ENCODE results near the gene JPH3.

Gene JPH3

DNA sequence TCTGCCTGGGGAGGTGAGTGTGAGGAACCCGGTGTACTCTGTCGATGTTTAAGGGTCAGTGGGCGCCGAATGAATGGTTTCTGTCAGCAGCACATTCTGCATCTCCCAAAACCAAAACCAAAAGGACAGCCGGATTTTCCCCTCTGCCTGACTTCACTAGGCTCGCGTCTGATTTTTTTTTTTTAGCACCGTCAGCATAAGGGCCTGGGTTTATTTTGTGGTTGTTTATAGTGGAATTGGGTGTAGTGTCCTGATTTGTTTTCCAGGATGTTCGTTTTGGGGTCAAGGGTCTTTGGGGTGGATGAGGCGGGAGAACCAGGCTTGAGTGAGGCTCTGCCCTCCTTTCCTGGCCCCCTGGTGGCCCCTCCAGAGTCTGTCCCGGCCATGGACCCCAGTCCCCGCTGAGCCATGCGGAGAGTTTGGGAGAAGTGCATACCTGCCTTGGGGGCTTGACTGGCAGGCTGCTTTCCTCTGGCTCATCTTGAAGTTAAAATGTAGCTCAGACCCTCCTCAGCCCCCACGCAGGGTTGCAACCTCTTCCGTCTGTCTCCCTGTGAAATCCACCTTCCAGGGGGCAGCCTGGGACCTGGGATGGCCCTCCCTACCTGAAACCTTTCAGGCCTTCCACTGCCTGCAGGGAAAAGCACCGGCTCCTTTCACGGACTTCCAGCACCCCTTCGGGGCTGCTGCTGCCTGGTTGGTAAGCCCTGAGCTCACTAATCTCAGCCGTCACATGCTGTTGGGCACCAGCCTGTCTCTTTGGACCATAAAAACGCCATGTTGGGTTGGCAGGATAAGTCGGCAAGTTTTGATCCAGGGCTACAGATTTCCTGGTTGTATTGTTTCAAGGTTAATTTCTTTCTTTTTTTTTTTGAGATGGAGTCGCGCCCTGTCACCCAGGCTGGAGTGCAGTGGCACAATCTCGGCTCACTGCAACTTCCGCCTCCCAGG, 60.2 kb downstream of the JPH3 start:
- H3K9me3 ChIP-seq (ENCODE audit: control insufficient read depth in 1 of 2, low read length in 2 of 2): no peaks in the 10 kb centered on the region
- no peaks in the 10 kb centered on the region for H3K36me3 ChIP-seq (ENCODE audit: control insufficient read depth in 1 of 2, insufficient read depth in 2 of 2, low read length in 2 of 2)
- H3K27ac ChIP-seq (ENCODE audit: low read depth, low read length): no peak overlapping the region
- no peak overlapping the region for H3K4me3 ChIP-seq (ENCODE audit: low read depth in 1 of 2, low read length in 2 of 2)
- H3K4me1 ChIP-seq (ENCODE audit: control insufficient read depth in 1 of 2, insufficient read depth in 2 of 2, low read length in 2 of 2): peaks cover 0 to 5% of the 10 kb centered on the region in 2 donors
- no peak overlapping the region for H3K9ac ChIP-seq (ENCODE audit: low read depth in 1 of 2, low read length in 2 of 2)
- H3K27me3 ChIP-seq (ENCODE audit: control insufficient read depth in 1 of 2, insufficient read depth in 2 of 2, low read length in 2 of 2): peaks cover 0 to 2% of the 10 kb centered on the region in 2 donors

DNA sequence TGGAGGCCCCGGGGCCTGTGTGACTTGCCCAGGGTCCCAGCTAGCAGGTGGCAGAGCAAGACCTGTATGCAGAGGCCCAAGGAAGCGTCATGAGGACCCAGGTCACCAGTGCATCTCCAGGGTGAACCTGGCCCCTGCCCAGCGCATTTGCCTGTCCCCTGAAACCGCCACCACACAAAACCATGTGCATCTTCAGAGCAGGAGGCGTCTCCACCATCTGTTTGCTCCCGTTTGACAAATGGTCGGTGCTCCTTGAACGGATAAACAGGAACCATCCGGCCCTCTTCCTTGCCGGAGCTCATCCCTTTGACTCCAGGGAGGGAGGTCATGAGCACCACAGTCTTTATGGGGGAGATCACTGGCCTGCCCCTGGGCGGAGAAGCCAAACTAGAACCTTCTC, 62.5 kb downstream of the JPH3 start:
- Histone ChIP-seq H3K4me3 (ENCODE audit: low read depth in 1 of 2, low read length in 2 of 2) (no peak overlapping the region), H3K27ac (ENCODE audit: low read depth, low read length) (no peak overlapping the region), H3K27me3 (ENCODE audit: control insufficient read depth in 1 of 2, insufficient read depth in 2 of 2, low read length in 2 of 2) (peaks cover 0 to 2% of the 10 kb centered on the region in 2 donors), H3K9ac (ENCODE audit: low read depth in 1 of 2, low read length in 2 of 2) (no peak overlapping the region), H3K36me3 (ENCODE audit: control insufficient read depth in 1 of 2, insufficient read depth in 2 of 2, low read length in 2 of 2) (no peaks in the 10 kb centered on the region), H3K4me1 (ENCODE audit: control insufficient read depth in 1 of 2, insufficient read depth in 2 of 2, low read length in 2 of 2) (peaks cover 0 to 5% of the 10 kb centered on the region in 2 donors), H3K9me3 (ENCODE audit: control insufficient read depth in 1 of 2, low read length in 2 of 2) (no peaks in the 10 kb centered on the region)

DNA sequence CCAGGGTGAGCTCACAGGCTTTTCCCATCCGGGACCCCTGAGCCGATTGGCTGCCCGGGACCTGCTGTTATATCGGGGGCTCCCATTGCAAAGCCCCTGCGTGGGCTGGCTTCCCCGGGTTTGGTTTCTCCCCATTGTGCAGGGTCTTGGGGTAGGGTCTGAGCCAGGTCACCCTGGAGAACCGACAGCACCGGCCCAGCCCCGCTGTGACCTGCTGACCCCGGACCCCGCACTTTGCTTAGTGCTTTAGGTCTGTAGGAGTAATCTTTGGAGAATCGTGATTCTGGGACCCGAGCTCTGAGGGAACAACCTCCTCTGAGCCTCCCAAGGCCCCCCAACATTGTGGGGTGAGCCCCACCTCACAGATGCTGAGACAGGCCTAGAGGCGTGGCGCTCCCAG, 62.9 kb downstream of the JPH3 start:
- no peak overlapping the region for H3K9ac ChIP-seq (ENCODE audit: low read depth in 1 of 2, low read length in 2 of 2)
- no peak overlapping the region for H3K4me3 ChIP-seq (ENCODE audit: low read depth in 1 of 2, low read length in 2 of 2)
- H3K27me3 ChIP-seq (ENCODE audit: control insufficient read depth in 1 of 2, insufficient read depth in 2 of 2, low read length in 2 of 2): no peaks in the 10 kb centered on the region
- H3K36me3 ChIP-seq (ENCODE audit: control insufficient read depth in 1 of 2, insufficient read depth in 2 of 2, low read length in 2 of 2): no peaks in the 10 kb centered on the region
- H3K4me1 ChIP-seq (ENCODE audit: control insufficient read depth in 1 of 2, insufficient read depth in 2 of 2, low read length in 2 of 2): peaks cover 0 to 5% of the 10 kb centered on the region in 2 donors
- no peaks in the 10 kb centered on the region for H3K9me3 ChIP-seq (ENCODE audit: control insufficient read depth in 1 of 2, low read length in 2 of 2)
- no peak overlapping the region for H3K27ac ChIP-seq (ENCODE audit: low read depth, low read length)

DNA sequence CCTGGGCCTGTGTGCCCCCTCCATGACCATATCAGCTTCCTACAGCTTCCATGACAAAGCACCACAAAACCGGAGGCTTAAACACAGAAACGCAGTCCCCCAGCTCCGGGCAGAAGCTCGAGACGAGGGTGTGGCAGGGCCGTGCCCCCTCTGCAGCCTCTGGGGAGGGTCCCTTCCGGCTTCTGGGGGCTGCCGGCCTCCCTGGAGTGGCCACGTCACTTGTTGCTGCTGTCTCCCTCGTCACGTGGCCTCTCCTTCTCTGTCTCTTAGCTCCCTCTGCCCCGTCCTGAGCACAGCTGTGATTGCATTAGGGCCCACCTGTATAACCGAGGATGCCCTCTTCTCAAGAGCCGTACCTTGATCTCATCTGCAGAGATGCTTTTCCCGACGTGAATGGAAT, 64.6 kb downstream of the JPH3 start:
- no peaks in the 10 kb centered on the region for H3K36me3 ChIP-seq (ENCODE audit: control insufficient read depth in 1 of 2, insufficient read depth in 2 of 2, low read length in 2 of 2)
- no peaks in the 10 kb centered on the region for H3K27me3 ChIP-seq (ENCODE audit: control insufficient read depth in 1 of 2, insufficient read depth in 2 of 2, low read length in 2 of 2)
- no peak overlapping the region for H3K27ac ChIP-seq (ENCODE audit: low read depth, low read length)
- H3K4me1 ChIP-seq (ENCODE audit: control insufficient read depth in 1 of 2, insufficient read depth in 2 of 2, low read length in 2 of 2): peaks cover 0 to 5% of the 10 kb centered on the region in 2 donors
- no peak overlapping the region for H3K9ac ChIP-seq (ENCODE audit: low read depth in 1 of 2, low read length in 2 of 2)
- H3K4me3 ChIP-seq (ENCODE audit: low read depth in 1 of 2, low read length in 2 of 2): no peak overlapping the region
- no peaks in the 10 kb centered on the region for H3K9me3 ChIP-seq (ENCODE audit: control insufficient read depth in 1 of 2, low read length in 2 of 2)

DNA sequence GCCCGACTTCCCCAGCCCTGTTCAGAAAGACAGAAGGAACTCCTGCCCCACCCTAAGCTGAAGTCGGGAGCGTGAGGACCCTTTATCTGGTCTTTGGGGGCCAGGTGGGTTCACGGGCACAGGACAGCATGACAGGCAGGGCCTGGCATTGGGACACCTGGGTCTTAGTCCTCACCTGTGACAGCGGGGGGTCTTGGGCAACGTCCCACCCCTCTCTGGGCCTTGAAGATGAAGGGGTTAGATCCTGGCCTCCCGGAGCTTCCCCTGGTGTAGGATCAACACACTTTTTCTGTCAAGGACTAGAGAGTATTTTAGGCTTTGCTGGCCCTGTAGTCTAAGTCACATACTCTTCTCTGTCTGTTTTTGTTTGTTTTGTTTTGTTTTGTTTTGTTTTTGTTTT, 65.1 kb downstream of the JPH3 start:
- Histone ChIP-seq H3K27ac (ENCODE audit: low read depth, low read length) (no peak overlapping the region), H3K4me1 (ENCODE audit: control insufficient read depth in 1 of 2, insufficient read depth in 2 of 2, low read length in 2 of 2) (peaks cover 0 to 4% of the 10 kb centered on the region in 2 donors), H3K9ac (ENCODE audit: low read depth in 1 of 2, low read length in 2 of 2) (no peak overlapping the region), H3K36me3 (ENCODE audit: control insufficient read depth in 1 of 2, insufficient read depth in 2 of 2, low read length in 2 of 2) (no peaks in the 10 kb centered on the region), H3K4me3 (ENCODE audit: low read depth in 1 of 2, low read length in 2 of 2) (no peak overlapping the region), H3K27me3 (ENCODE audit: control insufficient read depth in 1 of 2, insufficient read depth in 2 of 2, low read length in 2 of 2) (no peaks in the 10 kb centered on the region), H3K9me3 (ENCODE audit: control insufficient read depth in 1 of 2, low read length in 2 of 2) (no peaks in the 10 kb centered on the region)

DNA sequence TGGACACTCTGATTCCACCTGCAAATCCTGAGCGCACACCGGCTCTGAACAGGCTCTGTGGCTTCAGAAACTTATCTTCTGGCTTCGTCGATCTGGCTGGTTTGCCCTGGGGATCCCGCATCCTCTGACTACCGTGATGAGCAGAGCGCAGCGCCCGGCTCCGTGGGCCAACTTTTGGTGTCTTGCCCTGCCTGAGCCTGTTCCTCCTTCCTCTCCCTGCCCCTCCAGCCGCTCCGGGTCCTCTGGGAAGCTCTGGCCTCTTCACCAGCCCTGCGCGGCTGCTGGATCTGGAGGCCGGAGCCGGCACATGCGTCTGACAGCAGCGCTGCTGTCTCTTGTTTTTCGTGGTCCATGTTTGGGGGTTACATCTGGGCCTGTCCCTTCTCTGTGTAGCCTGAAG, 65.6 kb downstream of the JPH3 start:
- Histone ChIP-seq H3K36me3 (ENCODE audit: control insufficient read depth in 1 of 2, insufficient read depth in 2 of 2, low read length in 2 of 2) (no peaks in the 10 kb centered on the region), H3K27ac (ENCODE audit: low read depth, low read length) (no peak overlapping the region), H3K4me3 (ENCODE audit: low read depth in 1 of 2, low read length in 2 of 2) (no peak overlapping the region), H3K9ac (ENCODE audit: low read depth in 1 of 2, low read length in 2 of 2) (no peak overlapping the region), H3K27me3 (ENCODE audit: control insufficient read depth in 1 of 2, insufficient read depth in 2 of 2, low read length in 2 of 2) (no peaks in the 10 kb centered on the region), H3K4me1 (ENCODE audit: control insufficient read depth in 1 of 2, insufficient read depth in 2 of 2, low read length in 2 of 2) (no peaks in the 10 kb centered on the region), H3K9me3 (ENCODE audit: control insufficient read depth in 1 of 2, low read length in 2 of 2) (no peaks in the 10 kb centered on the region)

DNA sequence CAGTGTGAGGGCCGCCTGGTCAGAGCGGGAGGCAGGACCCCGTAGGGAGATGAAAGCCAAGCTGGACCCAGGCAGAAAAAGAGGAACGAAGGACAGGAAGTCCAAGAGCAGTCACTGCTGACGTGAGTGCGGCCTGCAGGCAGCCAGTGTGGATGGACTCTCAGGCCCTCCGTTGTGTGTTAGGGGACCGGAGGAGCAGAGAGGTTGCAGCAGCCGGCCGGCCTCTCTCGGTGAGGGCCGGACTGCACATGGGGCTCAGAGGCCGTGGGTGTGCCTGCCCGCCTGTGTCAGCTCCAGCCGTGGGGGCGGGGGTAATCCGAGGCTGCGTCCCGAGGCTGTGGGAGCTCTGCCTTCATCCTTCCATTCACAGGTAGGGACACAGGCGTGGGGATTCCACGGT, 67.4 kb downstream of the JPH3 start:
- no peaks in the 10 kb centered on the region for H3K36me3 ChIP-seq (ENCODE audit: control insufficient read depth in 1 of 2, insufficient read depth in 2 of 2, low read length in 2 of 2)
- H3K27me3 ChIP-seq (ENCODE audit: control insufficient read depth in 1 of 2, insufficient read depth in 2 of 2, low read length in 2 of 2): no peaks in the 10 kb centered on the region

DNA sequence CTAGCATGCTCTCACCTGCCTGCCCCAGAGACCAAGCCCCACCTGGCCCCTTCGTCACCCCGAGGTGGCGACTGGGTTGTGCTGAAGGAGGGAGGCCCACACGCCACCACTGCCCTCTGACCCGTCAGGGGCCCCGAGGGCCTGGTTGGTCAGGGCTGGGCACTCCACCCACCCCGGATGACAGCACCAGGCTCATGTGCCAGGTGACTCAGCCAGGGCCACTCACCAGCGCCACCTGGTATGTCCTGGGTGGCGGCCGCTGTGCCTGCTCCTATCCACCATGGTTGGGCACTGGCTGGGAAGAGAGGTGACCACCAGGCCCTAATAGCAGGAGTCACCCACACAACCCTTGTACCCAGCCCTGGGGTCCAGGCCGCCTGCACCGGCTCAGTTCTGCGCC, 68.9 kb downstream of the JPH3 start:
- no peak overlapping the region for H3K4me3 ChIP-seq (ENCODE audit: low read depth in 1 of 2, low read length in 2 of 2)
- no peaks in the 10 kb centered on the region for H3K27me3 ChIP-seq (ENCODE audit: control insufficient read depth in 1 of 2, insufficient read depth in 2 of 2, low read length in 2 of 2)
- no peaks in the 10 kb centered on the region for H3K9me3 ChIP-seq (ENCODE audit: control insufficient read depth in 1 of 2, low read length in 2 of 2)
- H3K36me3 ChIP-seq (ENCODE audit: control insufficient read depth in 1 of 2, insufficient read depth in 2 of 2, low read length in 2 of 2): no peaks in the 10 kb centered on the region
- no peak overlapping the region for H3K9ac ChIP-seq (ENCODE audit: low read depth in 1 of 2, low read length in 2 of 2)
- H3K27ac ChIP-seq (ENCODE audit: low read depth, low read length): no peak overlapping the region
- H3K4me1 ChIP-seq (ENCODE audit: control insufficient read depth in 1 of 2, insufficient read depth in 2 of 2, low read length in 2 of 2): no peaks in the 10 kb centered on the region

More for the DNA sequence above, 67.4 kb downstream of the JPH3 start:
- Histone ChIP-seq H3K9ac (ENCODE audit: low read depth in 1 of 2, low read length in 2 of 2) (no peak overlapping the region), H3K27ac (ENCODE audit: low read depth, low read length) (no peak overlapping the region), H3K9me3 (ENCODE audit: control insufficient read depth in 1 of 2, low read length in 2 of 2) (no peaks in the 10 kb centered on the region), H3K4me1 (ENCODE audit: control insufficient read depth in 1 of 2, insufficient read depth in 2 of 2, low read length in 2 of 2) (no peaks in the 10 kb centered on the region), H3K4me3 (ENCODE audit: low read depth in 1 of 2, low read length in 2 of 2) (no peak overlapping the region)

DNA sequence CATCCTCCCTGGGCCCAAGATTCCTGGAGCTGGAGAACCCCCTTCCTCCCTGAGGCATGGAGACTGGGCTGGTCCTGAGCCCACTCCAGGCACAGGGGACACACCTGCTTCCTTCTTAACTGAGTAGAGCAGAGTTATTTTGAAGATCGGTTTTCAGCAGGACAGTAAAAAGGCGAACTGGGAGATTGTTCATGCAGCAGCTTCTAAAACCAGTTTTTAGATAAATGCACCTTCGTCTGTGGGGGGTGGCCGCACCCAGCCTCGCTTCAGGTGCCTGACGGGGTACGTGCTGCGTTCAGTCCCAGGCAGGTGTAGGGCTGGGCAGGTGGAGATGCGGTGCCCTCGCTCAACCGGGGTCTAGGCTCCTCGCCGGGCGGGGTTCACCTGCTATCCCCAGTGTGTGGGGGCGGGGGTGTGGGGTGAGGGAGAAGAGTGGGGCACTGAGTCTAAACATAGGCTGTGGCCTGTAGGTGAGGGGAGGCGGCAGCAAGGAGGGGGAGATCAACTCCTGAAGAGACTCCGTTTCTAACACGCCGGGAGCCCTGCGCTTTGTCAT, 69.5 kb downstream of the JPH3 start:
- Histone ChIP-seq H3K9ac (ENCODE audit: low read depth in 1 of 2, low read length in 2 of 2) (no peak overlapping the region), H3K36me3 (ENCODE audit: control insufficient read depth in 1 of 2, insufficient read depth in 2 of 2, low read length in 2 of 2) (no peaks in the 10 kb centered on the region), H3K4me1 (ENCODE audit: control insufficient read depth in 1 of 2, insufficient read depth in 2 of 2, low read length in 2 of 2) (no peaks in the 10 kb centered on the region), H3K27ac (ENCODE audit: low read depth, low read length) (no peak overlapping the region), H3K9me3 (ENCODE audit: control insufficient read depth in 1 of 2, low read length in 2 of 2) (no peaks in the 10 kb centered on the region), H3K27me3 (ENCODE audit: control insufficient read depth in 1 of 2, insufficient read depth in 2 of 2, low read length in 2 of 2) (no peaks in the 10 kb centered on the region), H3K4me3 (ENCODE audit: low read depth in 1 of 2, low read length in 2 of 2) (no peak overlapping the region)

DNA sequence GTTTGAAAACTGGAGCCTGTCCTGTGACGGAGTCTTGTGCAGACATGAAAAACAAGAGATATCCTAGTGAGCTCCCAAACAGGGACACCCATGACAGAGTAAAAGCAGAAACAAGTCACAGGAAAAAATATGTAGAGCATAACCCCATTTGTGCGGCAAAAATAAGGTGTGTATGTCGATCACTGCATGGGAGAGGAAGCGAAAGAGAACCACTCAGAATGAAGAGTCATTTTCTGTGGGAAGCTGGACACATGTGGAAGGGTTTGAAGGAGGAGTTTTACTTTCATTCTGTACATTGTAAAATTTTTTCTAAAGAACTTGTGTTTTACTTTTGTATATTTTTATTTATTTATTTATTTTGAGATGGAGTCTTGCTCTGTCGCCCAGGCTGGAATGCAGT, 72.1 kb downstream of the JPH3 start:
- no peaks in the 10 kb centered on the region for H3K4me1 ChIP-seq (ENCODE audit: control insufficient read depth in 1 of 2, insufficient read depth in 2 of 2, low read length in 2 of 2)
- H3K27ac ChIP-seq (ENCODE audit: low read depth, low read length): no peak overlapping the region
- no peaks in the 10 kb centered on the region for H3K9me3 ChIP-seq (ENCODE audit: control insufficient read depth in 1 of 2, low read length in 2 of 2)
- H3K36me3 ChIP-seq (ENCODE audit: control insufficient read depth in 1 of 2, insufficient read depth in 2 of 2, low read length in 2 of 2): no peaks in the 10 kb centered on the region
- H3K27me3 ChIP-seq (ENCODE audit: control insufficient read depth in 1 of 2, insufficient read depth in 2 of 2, low read length in 2 of 2): no peaks in the 10 kb centered on the region
- no peak overlapping the region for H3K4me3 ChIP-seq (ENCODE audit: low read depth in 1 of 2, low read length in 2 of 2)
- no peak overlapping the region for H3K9ac ChIP-seq (ENCODE audit: low read depth in 1 of 2, low read length in 2 of 2)
